Coronary artery (tissue), 2 donors: ENCODE results near the gene CTSF.
"Not testable (repeated sequence)": the region's sequence is repeated elsewhere in the genome, so short reads cannot be mapped to it uniquely, and the experiment has no call there.

Experiments used
- DNase-seq: peaks from one replicate; pipeline ENCODE4 v3.0.0-alpha.2; 2017; ENCODE audit warnings: low spot score
- H3K27ac ChIP-seq, 2 donors: fragments of 200-600 bp; sonication (generic); one replicate each; pipeline ENCODE4 v1.5.1; 2016 to 2019
- H3K4me3 ChIP-seq: fragments of 200-600 bp; sonication (generic); 2 replicates; pipeline ENCODE4 v1.5.1; 2016; ENCODE audit warnings: mild to moderate bottlenecking, moderate library complexity
- TF ChIP-seq, protein P1 (sequence below): fragments of 200-600 bp; sonication (generic); IDR thresholded peaks from one replicate; pipeline ENCODE4 v1.5.1; 2019; ENCODE audit warnings: antibody characterized with exemption

The CTSF gene

DNA sequence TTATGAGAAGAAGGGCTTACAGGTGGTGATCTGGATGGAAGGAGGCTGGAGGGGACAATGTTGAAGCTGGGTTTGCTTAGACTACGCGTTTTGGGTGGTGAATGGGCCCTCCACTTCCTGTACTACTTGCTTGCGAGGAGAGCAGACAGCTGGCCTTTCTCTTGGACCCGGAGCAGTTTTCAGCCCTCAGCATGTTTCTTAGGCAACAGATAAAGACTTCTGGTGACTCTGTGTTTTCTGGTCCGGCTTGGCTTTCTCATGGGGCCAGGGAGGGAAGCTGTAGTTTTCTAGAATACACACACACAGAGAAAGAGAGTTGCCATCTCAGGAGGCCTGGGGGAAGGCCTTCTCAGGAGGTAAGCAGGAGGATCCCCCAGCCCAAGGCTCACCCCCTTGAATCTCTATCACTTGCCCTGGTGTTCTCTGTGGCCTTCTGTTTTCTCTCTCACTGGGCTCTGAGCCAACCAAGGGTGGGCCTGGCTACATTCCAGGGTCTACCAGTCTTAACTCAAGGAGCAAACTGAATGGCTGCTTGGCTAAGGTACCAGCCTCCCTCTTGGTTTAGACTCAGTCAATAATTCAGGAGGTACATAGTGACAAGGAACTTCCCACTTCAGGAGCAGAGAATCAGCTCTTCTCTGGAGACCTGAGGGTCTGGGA lies 27.0 kb upstream of the CTSF start:
- peak overlapping the region; percentile 5 for H3K4me3 ChIP-seq
- H3K27ac ChIP-seq, result peak overlapping the region; percentile 57 to 80
- TF ChIP-seq, protein P1, sequence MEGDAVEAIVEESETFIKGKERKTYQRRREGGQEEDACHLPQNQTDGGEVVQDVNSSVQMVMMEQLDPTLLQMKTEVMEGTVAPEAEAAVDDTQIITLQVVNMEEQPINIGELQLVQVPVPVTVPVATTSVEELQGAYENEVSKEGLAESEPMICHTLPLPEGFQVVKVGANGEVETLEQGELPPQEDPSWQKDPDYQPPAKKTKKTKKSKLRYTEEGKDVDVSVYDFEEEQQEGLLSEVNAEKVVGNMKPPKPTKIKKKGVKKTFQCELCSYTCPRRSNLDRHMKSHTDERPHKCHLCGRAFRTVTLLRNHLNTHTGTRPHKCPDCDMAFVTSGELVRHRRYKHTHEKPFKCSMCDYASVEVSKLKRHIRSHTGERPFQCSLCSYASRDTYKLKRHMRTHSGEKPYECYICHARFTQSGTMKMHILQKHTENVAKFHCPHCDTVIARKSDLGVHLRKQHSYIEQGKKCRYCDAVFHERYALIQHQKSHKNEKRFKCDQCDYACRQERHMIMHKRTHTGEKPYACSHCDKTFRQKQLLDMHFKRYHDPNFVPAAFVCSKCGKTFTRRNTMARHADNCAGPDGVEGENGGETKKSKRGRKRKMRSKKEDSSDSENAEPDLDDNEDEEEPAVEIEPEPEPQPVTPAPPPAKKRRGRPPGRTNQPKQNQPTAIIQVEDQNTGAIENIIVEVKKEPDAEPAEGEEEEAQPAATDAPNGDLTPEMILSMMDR, result no peak
- DNase-seq, result no peak

- TF ChIP-seq, protein P1, result no peak
- Histone ChIP-seq H3K27ac (peak overlapping the region; percentile 79 to 91), H3K4me3 (peak overlapping the region; percentile 81)
- DNase-seq, result no peak
Observed at GRCh38 chr11:66593650-66594049, 25.2 kb upstream of the CTSF start.

DNA sequence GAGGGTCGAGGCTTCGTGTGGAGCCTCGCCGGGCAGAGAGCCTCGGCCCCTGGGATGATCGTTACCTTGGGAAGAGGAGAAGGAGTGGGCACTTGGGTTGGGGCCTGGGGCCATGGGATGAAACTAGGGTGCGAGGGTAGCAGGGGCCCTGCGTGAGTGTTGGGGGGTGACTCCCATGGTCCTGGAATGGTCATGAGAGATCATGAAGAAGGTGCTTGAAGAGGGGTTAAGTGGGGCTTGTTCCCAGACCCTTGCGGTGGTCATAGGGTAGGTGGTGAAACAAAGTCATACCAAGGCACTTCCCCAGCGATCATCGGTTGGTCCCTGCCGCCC lies 24.9 kb upstream of the CTSF start:
- H3K4me3 ChIP-seq, result peak overlapping the region; percentile 81
- peak overlapping the region; percentile 79 to 91 for H3K27ac ChIP-seq
- no peak for DNase-seq
- TF ChIP-seq, protein P1, result no peak

GRCh38 chr11:66592457-66593302 lies 24.3 kb upstream of the CTSF start, which contains the start of the genes CCDC87 and CCS:
Gene CCDC87 (minus strand): TSS chr11:66593063. CDS start chr11:66593015, 48 bp downstream.
Gene CCS (plus strand): TSS chr11:66593185. CDS start chr11:66593262, 77 bp downstream.
- TF ChIP-seq, protein P1, result peak; percentile 23
- peak within 1 kb of the TSS; percentile 79 to 91 for H3K27ac ChIP-seq
- peak; percentile 98 for DNase-seq
- peak within 1 kb of the TSS; percentile 81 for H3K4me3 ChIP-seq

DNA sequence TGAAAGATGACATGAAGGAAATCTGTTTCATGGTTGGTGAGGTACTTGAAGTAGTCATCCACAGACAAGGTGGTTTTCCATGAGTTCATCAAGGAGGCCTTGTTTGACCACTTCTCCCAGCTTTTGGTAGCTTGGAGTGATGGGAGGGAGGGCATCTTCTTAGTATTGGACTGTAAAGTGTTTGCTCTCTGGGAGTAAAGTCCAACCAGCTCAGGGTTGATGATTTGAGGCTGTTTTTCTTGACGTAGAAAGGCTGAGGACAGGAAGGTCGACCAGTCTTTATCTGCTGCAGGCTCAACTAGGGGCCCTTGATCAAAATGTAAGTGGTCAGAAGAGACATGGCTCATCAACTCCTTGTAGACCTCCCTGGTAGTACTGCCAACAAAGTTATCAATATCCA lies 22.8 kb upstream of the CTSF start:
- Histone ChIP-seq H3K27ac (no peak overlapping the region), H3K4me3 (no peak overlapping the region)
- TF ChIP-seq, protein P1, result no peak
- DNase-seq, result no peak

GRCh38 chr11:66589996-66590675 lies 21.7 kb upstream of the CTSF start:
- TF ChIP-seq, protein P1, result no peak
- DNase-seq, result no peak
- no peak overlapping the region for H3K27ac ChIP-seq
- no peak overlapping the region for H3K4me3 ChIP-seq

- DNase-seq, H3K4me3 ChIP-seq: not testable (repeated sequence)
Observed at GRCh38 chr11:66589315-66589714, 20.9 kb upstream of the CTSF start.

More at GRCh38 chr11:66589315-66589714, 20.9 kb upstream of the CTSF start:
- H3K27ac ChIP-seq, result not testable (repeated sequence)
